Mononuclear cell (primary cell): ENCODE measurements around the gene TBC1D9. TPM values are rescaled to one million over a fixed set of nuclear protein-coding genes. Genes with fewer than 3 reads are reported as not detected.

Experiments used
- H3K27me3 ChIP-seq: 2 replicates; pipeline ENCODE4 v1.6.0; 2011; ENCODE audit warnings: low read length, control low read depth; ENCODE audit not compliant: insufficient read depth
- H3K4me1 ChIP-seq: 2 replicates; pipeline ENCODE4 v1.5.1; 2011; ENCODE audit warnings: mild to moderate bottlenecking, low read length, control low read depth; ENCODE audit not compliant: insufficient read depth
- H3K4me3 ChIP-seq: 2 replicates; pipeline ENCODE4 v1.5.1; 2011; ENCODE audit warnings: mild to moderate bottlenecking, low read length, moderate library complexity
- H3K9me3 ChIP-seq: 2 replicates; pipeline ENCODE4 v1.5.1; 2011; ENCODE audit warnings: low read depth, mild to moderate bottlenecking, control low read depth, low read length
- total RNA-seq: library from RNA; depleted of rRNA; stranded (reverse); fragments of >200 nt; gene quantifications from one replicate; pipeline ENCODE4 v1.2.3, GENCODE V29; 2012

Gene TBC1D9
- total RNA-seq, 1 donor: 8.7 TPM

DNA sequence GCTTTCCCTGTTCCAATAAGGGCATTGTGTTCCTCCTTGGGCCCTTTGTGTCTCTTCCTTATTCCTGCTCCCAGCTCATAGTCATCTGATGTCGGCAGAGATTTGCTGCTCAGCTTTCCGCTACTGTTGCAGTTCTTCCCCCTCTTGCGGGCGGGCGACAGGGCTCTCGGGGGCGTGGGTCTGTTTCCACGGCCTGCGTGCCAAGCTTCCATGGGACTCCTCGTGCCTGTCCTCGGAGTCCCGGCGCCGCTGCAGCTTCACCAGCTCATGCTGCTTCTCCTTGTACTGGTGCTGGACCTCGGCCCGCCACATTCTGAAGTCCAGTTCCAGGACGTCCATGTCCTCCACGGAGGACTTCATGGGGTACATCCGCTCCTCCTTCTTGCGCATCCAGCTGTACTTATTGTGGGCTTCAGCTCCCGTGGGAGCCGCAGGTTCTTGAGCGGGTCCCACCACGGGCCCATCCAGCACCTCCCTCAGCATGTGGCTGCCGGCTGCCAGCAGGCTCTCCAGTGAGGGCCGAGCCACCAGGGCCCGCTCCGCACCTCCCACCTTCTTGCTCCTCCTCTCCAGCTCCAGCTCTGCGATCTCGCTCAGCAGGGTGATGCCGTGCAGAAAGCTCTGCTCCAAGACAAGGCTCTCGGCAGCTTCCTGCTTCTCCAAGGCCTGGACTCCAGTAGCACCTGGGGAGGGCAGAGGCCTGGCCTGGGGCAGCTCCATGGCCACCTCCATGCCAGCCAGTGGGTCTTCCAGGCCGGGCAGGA is 113.3 kb downstream of the TBC1D9 start:
- no peaks in the 10 kb centered on the region for H3K9me3 ChIP-seq
- no peaks in the 10 kb centered on the region for H3K27me3 ChIP-seq
- H3K4me3 ChIP-seq: no peak overlapping the region
- H3K4me1 ChIP-seq: no peaks in the 10 kb centered on the region

DNA sequence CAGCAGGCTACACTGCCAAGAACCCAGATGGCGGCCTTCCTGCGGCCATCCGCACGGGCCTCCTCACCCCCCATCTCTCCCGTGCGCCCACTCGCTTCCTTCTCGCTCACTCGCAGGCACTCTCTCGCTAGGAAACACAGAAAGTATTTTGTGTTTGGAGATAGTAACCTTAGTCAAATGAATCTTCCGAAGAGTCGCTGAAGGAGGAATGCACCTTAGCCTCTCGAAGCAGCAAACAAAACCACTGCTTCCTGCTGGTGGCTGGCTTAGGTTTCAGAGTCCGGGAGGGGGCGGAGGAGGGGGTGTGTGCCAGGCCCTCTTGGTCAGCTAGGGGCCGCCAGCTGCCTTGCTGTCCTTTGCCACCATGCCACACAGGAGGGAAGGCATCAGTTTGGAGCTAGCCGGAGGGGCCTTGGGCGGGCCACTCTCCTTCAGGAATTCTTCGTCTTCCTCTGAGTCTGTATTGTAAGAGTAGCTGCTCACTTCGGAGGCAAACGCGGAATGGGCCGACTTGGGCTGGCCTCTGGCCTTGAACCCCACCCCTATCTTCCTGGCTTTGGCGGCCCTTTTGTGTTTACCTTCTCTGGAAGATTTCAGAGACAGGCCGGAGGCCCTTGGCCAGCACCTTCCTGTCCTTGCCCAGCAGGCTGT is 114.3 kb downstream of the TBC1D9 start:
- H3K4me1 ChIP-seq: no peaks in the 10 kb centered on the region
- no peaks in the 10 kb centered on the region for H3K27me3 ChIP-seq
- H3K9me3 ChIP-seq: no peaks in the 10 kb centered on the region
- H3K4me3 ChIP-seq: no peak overlapping the region

DNA sequence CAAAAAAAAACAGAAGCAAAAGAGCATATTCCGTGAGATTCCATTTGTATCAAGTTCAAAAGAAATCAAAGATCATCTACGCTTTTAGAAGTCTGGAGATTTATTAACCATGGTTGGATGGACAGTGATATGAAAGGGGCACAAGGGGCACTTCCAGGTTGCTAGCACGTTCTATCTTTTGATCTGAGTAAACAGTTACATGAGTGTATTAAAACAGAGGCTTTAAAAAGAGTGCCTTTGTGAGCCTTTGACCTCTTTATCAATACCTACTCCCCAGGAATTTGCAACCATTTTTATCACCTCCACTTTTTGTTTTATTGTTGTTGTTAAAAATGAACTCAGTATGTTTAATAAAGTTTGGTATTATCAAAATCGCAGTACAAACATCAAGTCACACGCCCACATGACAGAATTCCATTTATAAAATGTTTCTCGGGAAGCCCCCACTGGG is 115.1 kb downstream of the TBC1D9 start:
- H3K4me3 ChIP-seq: no peak overlapping the region
- no peaks in the 10 kb centered on the region for H3K27me3 ChIP-seq
- no peaks in the 10 kb centered on the region for H3K9me3 ChIP-seq
- H3K4me1 ChIP-seq: no peaks in the 10 kb centered on the region

DNA sequence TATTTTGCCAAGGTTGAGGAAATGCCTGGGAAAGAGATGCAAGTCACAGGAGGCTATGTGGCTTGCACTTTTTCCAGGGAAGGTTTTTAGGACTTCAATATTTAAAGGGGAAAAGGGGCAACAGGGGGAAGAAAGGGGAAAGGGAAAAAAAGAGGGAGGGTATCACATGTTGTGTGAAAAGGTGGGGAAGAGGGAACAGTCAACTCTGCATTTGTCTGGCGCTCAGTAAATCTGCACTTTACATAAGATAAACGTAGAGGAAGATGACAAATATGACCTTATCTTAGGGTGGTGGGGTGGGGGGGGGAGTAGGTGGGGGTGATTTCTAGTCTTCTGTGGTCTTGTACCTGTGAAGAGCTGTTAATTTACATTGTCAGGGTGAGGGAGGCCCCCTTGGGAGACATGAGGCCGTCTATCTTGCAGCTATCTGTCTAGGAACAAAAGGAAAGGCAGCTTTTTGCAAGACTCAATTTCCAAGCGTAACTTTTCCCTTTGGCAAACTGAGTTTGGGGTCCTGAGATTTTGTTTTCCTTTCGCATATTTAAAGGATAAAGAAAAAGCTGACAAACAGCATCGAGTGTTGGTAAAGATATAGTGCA is 115.9 kb downstream of the TBC1D9 start:
- Histone ChIP-seq H3K4me1 (no peaks in the 10 kb centered on the region), H3K4me3 (no peak overlapping the region), H3K27me3 (no peaks in the 10 kb centered on the region), H3K9me3 (no peaks in the 10 kb centered on the region)

DNA sequence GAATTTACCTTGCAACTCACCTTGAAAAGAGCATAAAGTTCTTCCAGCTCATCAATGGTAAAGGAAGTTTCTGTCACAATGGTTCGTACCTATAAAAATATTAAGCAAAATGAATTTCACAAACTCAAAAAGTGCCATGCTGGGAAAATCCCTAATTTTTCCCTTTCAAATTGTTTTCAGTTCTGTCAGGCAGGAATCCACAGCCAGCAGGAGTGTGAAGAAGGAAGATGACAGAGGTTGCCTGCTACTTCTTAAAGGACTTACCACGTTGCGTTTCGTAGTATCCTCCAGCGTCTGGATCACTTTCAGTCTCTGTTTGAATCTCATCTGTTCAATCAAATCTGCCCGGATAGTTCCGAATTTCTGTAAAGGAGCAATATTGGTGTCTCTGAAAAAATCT is 117.1 kb downstream of the TBC1D9 start:
- Histone ChIP-seq H3K9me3 (no peaks in the 10 kb centered on the region), H3K4me3 (no peak overlapping the region), H3K27me3 (no peaks in the 10 kb centered on the region), H3K4me1 (no peaks in the 10 kb centered on the region)

DNA sequence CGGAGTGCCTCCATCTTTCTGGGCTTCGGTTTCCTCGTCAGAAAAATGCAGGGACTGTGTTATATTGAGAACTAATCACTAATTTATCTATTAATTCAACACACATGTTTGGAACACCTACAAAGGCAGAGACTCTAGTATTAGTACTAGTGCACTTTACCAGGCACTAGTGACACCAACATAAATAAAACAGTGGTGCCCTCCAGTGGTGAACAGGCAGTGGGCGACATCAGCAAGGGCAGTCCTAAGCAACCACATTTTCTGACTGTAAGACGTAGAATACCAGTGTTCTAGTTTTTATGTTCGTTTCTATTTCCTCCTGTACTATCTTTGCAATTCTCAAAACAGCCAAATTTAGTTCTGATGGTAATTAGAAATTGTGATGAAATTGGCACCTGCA is 118.3 kb downstream of the TBC1D9 start:
- Histone ChIP-seq H3K27me3 (no peaks in the 10 kb centered on the region), H3K9me3 (no peaks in the 10 kb centered on the region), H3K4me1 (no peaks in the 10 kb centered on the region), H3K4me3 (no peak overlapping the region)

DNA sequence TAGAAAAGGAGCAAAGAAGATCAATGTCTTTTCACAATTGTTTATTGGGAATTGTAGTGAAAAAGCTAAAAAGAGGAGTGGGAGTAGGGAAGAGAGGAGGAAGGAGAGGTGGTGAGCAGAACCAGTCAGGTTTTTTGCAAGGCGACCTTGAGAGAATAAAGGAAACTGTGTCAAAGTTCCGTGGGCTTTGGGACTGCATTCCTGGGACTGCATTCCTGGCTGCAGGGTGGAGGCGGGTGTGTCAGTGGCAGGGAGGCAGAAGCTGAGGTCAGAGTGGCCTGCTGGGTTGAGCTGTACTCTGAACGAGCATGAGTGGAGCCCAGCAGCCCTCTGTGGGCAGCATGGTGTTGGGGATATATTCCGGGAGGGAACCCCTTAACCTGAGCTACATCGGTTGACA is 120.6 kb downstream of the TBC1D9 start:
- Histone ChIP-seq H3K4me1 (no peaks in the 10 kb centered on the region), H3K9me3 (no peaks in the 10 kb centered on the region), H3K27me3 (no peaks in the 10 kb centered on the region), H3K4me3 (no peak overlapping the region)

DNA sequence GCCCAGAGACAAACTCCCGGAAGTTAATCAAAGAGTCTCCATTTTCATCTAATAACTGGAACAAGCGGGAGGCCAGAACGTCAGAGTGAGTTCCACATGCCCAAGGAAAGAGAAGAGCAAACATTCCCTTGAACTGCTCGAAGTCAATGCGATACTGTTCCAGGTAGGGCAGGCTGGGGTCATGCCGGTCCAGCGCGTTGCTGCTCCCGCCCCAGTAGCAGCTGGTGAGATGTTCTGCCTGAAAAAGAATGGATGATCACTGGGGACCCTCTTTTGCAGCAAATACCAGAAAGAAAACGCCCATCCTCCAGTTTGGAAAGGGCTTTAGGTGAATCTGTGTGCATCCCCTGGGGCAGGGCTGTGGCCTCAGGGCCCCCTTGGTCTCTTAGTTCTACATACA is 122.2 kb downstream of the TBC1D9 start:
- H3K9me3 ChIP-seq: no peaks in the 10 kb centered on the region
- no peaks in the 10 kb centered on the region for H3K27me3 ChIP-seq
- H3K4me1 ChIP-seq: no peaks in the 10 kb centered on the region
- H3K4me3 ChIP-seq: no peak overlapping the region

DNA sequence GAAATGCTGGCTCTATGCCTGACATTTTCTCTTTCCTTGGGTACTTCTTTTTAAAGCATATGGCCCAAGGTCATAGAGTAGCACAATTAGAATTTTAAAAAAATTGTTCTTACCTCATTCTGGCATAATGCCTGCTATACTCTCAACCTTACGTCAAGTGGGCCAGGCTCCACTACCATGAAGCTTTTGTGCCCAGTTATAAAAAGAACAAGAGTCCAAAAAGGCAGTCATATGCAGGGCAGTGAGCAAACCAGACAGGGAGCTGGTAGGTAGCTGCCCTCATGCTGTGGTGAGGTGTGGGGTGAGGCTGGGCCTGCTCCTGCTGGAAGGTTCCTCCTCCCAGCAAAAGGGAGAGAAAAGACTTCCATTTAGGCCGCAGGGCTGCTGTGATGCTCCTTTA is 123.1 kb downstream of the TBC1D9 start:
- no peaks in the 10 kb centered on the region for H3K9me3 ChIP-seq
- no peak overlapping the region for H3K4me3 ChIP-seq
- H3K4me1 ChIP-seq: no peaks in the 10 kb centered on the region
- no peaks in the 10 kb centered on the region for H3K27me3 ChIP-seq

DNA sequence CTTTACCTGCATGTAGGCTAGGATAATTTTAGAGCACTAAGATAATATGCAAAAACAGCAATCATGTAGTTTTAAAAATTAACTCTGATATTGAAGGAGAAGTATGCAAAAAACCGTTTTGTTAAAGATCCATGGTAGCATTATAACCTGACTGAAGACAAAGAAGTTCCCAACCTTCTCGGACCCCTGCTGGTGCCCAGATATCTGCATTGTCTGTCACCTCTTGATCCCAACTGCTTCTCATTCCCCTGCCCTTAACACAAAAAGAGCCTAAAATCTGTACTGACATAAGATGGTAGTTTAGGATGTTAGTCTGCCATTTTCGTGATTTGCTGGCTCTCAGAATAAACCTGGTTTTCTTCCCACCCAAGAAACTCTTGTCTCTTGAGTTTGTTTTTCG is 125.9 kb downstream of the TBC1D9 start:
- Histone ChIP-seq H3K4me1 (no peaks in the 10 kb centered on the region), H3K4me3 (no peak overlapping the region), H3K27me3 (no peaks in the 10 kb centered on the region), H3K9me3 (no peaks in the 10 kb centered on the region)

DNA sequence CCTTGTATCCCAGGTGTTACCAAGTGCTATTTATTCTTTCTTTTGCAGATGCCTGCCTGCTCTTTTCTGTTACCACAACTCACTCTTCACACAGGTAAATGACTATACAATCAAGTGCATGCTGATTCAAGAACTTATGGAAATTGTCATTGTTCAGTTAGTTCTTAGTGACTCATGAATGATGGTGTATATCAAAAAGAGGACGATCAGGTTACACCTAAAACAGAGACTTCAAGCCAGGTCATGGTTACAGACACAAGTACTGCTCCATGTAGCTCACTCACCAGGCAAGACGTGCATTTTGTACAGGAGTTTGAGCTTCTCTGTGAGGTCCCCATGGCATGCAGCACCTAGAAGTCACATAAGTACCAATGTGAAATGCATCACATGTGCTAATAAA is 128.2 kb downstream of the TBC1D9 start:
- H3K27me3 ChIP-seq: no peaks in the 10 kb centered on the region
- H3K4me1 ChIP-seq: no peaks in the 10 kb centered on the region
- H3K9me3 ChIP-seq: no peaks in the 10 kb centered on the region
- no peak overlapping the region for H3K4me3 ChIP-seq

DNA sequence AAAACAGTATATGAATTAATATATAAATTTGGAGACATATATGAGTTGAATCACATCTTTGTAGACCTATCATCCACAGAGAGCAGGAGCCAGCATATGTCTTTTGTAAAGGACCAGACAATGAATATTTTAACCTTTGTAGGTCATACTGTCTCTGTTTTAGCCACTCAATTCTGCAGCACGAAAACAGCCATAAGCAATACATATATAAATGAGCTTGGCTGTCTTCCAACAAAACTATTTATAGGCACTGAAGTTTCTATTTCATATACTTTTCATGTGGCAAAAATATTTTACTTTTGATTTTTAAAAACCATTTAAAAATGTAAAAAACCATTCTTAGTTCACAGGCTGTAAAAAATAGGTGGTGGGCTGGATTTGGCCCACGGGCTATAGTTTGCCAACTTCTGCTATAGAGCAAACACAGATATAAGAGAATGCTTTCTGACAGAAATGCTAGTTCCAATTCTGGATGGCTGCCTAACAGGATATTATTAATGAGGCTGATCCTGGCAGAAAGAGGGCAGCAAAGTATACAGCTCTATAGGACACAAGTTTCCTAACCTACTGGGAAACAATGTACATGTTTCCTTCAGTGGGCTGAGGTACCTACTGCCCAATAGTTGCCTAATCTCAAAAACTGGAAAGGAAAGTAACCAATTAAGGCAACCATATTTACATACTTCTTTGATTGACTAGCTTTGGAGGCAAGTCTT is 129.4 kb downstream of the TBC1D9 start:
- no peaks in the 10 kb centered on the region for H3K4me1 ChIP-seq
- no peaks in the 10 kb centered on the region for H3K27me3 ChIP-seq
- no peaks in the 10 kb centered on the region for H3K9me3 ChIP-seq
- H3K4me3 ChIP-seq: no peak overlapping the region

DNA sequence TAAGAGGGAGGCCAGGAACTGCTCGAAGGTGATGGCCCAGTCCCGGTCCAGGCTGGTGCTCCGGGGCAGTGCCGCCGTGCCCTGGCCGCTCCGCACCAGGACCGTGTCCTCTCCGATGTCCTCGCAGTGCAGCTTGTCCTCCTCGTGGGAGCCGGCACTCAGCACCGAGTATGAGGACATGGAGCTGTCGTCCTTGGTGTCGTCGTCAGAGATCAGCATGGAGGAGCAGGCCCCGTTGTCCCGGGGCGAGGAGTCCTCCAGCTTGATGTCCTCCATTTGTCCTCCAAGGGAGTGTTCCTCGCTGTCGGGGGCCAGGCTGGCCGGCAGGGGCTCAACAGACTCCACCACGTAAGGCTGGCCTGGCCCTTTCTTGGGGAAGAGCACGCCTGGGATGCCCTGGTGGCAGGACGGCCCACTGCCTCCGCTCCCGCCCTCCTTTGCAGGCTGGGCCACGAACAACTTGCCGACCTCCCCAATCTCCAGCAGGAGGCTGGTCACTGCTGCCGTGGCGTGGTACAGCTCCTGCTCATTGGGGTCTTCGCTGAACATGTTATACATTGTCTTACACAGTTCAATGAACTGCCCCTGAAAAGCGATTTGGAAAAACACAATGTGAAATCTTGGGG is 133.7 kb downstream of the TBC1D9 start:
- no peak overlapping the region for H3K4me3 ChIP-seq
- no peaks in the 10 kb centered on the region for H3K9me3 ChIP-seq

DNA sequence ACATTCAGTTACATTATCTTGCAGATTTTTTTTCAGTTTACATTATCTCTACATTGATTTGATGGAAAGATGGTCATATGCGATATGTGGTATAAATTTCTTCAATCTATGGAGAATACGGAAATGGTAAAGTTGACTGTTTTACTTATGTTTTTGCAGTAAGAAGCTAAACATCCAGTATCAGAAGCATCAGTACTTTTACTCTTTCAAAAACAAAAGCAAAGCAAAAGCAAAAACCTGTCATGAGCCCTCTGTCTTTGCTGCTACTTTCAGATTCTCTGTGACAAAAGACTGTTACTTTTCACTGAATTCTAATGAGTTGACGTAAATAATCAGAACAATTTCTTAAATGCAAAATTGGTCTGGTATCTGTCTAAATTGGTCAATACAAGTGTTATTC is 135.0 kb downstream of the TBC1D9 start:
- no peaks in the 10 kb centered on the region for H3K9me3 ChIP-seq
- H3K27me3 ChIP-seq: no peaks in the 10 kb centered on the region
- H3K4me1 ChIP-seq: no peaks in the 10 kb centered on the region
- H3K4me3 ChIP-seq: no peak overlapping the region

More for the DNA sequence above, 133.7 kb downstream of the TBC1D9 start:
- Histone ChIP-seq H3K4me1 (no peaks in the 10 kb centered on the region), H3K27me3 (no peaks in the 10 kb centered on the region)
